Esophagus muscularis mucosa (tissue), 3 donors: Measurements from ENCODE around the gene PNMT.

ENCODE experiments used
- POLR2A ChIP-seq: fragments of 450-650 bp; IDR thresholded peaks from one replicate; pipeline ENCODE4 v1.6.1; 2017; ENCODE audit warnings: antibody characterized with exemption, moderate library complexity, mild to moderate bottlenecking, low read depth
- POLR2AphosphoS5 ChIP-seq, 2 donors: sonication (generic); formaldehyde crosslinking; IDR thresholded peaks; one replicate each; pipeline ENCODE4 v1.6.1; 2017; ENCODE audit warnings: antibody characterized with exemption in 2 of 2
- TF ChIP-seq, protein P1 (sequence below), 3 experiments: fragments of 200-600 bp in 2 of 3; fragments of 450-650 bp in 1 of 3; sonication (generic) in 2 of 3; IDR thresholded peaks; one replicate each; pipeline ENCODE4 v1.5.1; 2017 to 2019; ENCODE audit warnings: antibody characterized with exemption in 3 of 3, mild to moderate bottlenecking in 2 of 3, moderate library complexity in 1 of 3

DNA sequence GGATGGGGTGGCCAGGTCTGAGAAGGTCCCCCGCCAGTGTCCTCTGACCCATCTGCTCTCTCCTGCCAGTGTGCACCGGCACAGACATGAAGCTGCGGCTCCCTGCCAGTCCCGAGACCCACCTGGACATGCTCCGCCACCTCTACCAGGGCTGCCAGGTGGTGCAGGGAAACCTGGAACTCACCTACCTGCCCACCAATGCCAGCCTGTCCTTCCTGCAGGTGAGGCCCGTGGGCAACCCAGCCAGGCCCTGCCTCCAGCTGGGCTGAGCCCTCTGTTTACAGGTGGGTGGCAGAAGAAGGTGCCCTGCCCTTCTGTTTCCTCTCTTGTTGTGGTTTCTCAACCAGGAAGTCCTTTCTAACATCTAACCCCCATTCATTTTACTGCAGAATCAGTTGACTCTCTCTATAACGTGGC lies 38.7 kb downstream of the PNMT start:
- TF ChIP-seq, protein P1, sequence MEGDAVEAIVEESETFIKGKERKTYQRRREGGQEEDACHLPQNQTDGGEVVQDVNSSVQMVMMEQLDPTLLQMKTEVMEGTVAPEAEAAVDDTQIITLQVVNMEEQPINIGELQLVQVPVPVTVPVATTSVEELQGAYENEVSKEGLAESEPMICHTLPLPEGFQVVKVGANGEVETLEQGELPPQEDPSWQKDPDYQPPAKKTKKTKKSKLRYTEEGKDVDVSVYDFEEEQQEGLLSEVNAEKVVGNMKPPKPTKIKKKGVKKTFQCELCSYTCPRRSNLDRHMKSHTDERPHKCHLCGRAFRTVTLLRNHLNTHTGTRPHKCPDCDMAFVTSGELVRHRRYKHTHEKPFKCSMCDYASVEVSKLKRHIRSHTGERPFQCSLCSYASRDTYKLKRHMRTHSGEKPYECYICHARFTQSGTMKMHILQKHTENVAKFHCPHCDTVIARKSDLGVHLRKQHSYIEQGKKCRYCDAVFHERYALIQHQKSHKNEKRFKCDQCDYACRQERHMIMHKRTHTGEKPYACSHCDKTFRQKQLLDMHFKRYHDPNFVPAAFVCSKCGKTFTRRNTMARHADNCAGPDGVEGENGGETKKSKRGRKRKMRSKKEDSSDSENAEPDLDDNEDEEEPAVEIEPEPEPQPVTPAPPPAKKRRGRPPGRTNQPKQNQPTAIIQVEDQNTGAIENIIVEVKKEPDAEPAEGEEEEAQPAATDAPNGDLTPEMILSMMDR (IDR thresholded peaks at IDR 0.05) = no peak
- TF ChIP-seq POLR2A (no peak), POLR2AphosphoS5 (IDR thresholded peaks at IDR 0.05) (no peak)
